ENCODE results near the gene RNGTT.

- no peak for TF ChIP-seq RAD21 (IDR thresholded peaks at IDR 0.05; ENCODE audit: insufficient read depth, low read depth, low read length)
- TF ChIP-seq EZH2 (IDR thresholded peaks at IDR 0.05; ENCODE audit: borderline replicate concordance, control insufficient read depth, low read depth, low read length): no peak
- TF ChIP-seq MEF2A (IDR thresholded peaks at IDR 0.05; ENCODE audit: insufficient read depth, low read depth, low read length): no peak
- TF ChIP-seq, protein P1, sequence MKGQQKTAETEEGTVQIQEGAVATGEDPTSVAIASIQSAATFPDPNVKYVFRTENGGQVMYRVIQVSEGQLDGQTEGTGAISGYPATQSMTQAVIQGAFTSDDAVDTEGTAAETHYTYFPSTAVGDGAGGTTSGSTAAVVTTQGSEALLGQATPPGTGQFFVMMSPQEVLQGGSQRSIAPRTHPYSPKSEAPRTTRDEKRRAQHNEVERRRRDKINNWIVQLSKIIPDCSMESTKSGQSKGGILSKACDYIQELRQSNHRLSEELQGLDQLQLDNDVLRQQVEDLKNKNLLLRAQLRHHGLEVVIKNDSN (IDR thresholded peaks at IDR 0.05; ENCODE audit: borderline replicate concordance, extremely low read length, insufficient read depth, low read depth, low read length): no peak
- no peak for TF ChIP-seq CTCF (IDR thresholded peaks at IDR 0.05 in 2 of 3, conservative IDR thresholded peaks at IDR 0.05 in 1 of 3; ENCODE audit: control insufficient read depth in 2 of 3, extremely low read depth in 1 of 3, insufficient read depth in 1 of 3, low read depth in 3 of 3, low read length in 3 of 3)
- TF ChIP-seq TCF7 (IDR thresholded peaks at IDR 0.05; ENCODE audit: borderline replicate concordance): no peak
- TF ChIP-seq ASH2L (IDR thresholded peaks at IDR 0.05; ENCODE audit: borderline replicate concordance, low read depth): no peak
Observed at GRCh38 chr6:88565836-88566235, 397.6 kb downstream of the RNGTT start.
